Measurements from ENCODE around the gene KRTAP2-2.

KRTAP2-2 gene

GRCh38 chr17:41020336-41020735 is 34.7 kb downstream of the KRTAP2-2 start:
- DNase-seq: no peak

GRCh38 chr17:41019415-41019814 is 35.6 kb downstream of the KRTAP2-2 start:
- no peak for DNase-seq

GRCh38 chr17:41018541-41018940 is 36.5 kb downstream of the KRTAP2-2 start:
- no peak for DNase-seq

- no peak for DNase-seq
Observed at GRCh38 chr17:41016578-41017215, 38.3 kb downstream of the KRTAP2-2 start.

GRCh38 chr17:41015454-41015853 is 39.6 kb downstream of the KRTAP2-2 start:
- DNase-seq: no peak

GRCh38 chr17:41013606-41014005 is 41.4 kb downstream of the KRTAP2-2 start:
- no peak for DNase-seq

- DNase-seq: no peak
Observed at GRCh38 chr17:41013181-41013580, 41.8 kb downstream of the KRTAP2-2 start.

GRCh38 chr17:41012326-41013120 is 42.5 kb downstream of the KRTAP2-2 start:
- no peak for DNase-seq

GRCh38 chr17:41010441-41010840 is 44.6 kb downstream of the KRTAP2-2 start:
- DNase-seq: no peak

GRCh38 chr17:41009936-41010335 is 45.1 kb downstream of the KRTAP2-2 start:
- DNase-seq: no peak

- no peak for DNase-seq
Observed at GRCh38 chr17:41009301-41009760, 45.7 kb downstream of the KRTAP2-2 start.

GRCh38 chr17:41008811-41009210 is 46.2 kb downstream of the KRTAP2-2 start, which contains the start of gene KRTAP3-1:
KRTAP3-1 (minus strand) TSS chr17:41009128; CDS start chr17:41009074, 54 bp downstream.
- no peak for DNase-seq
